GM21526 (cell line): ENCODE data around the gene KIF5C.

Experiments
- ATAC-seq: cut with Tn5 transposase; IDR thresholded peaks from one replicate; pipeline ENCODE4 v1.9.1; 2021; ENCODE audit warnings: moderate library complexity; ENCODE audit not compliant: unreplicated experiment, low FRiP score

KIF5C gene

GRCh38 chr2:149064365-149064841 lies 189.4 kb downstream of the KIF5C start:
- ATAC-seq, result no peak

- no peak for ATAC-seq
Measured at GRCh38 chr2:149064856-149065630, 190.0 kb downstream of the KIF5C start.

GRCh38 chr2:149068225-149068995 lies 193.4 kb downstream of the KIF5C start:
- no peak for ATAC-seq

- no peak for ATAC-seq
Measured at GRCh38 chr2:149068996-149069888, 194.2 kb downstream of the KIF5C start.

GRCh38 chr2:149070681-149071320 lies 195.8 kb downstream of the KIF5C start:
- ATAC-seq, result no peak

- no peak for ATAC-seq
Measured at GRCh38 chr2:149075105-149075504, 200.1 kb downstream of the KIF5C start.

GRCh38 chr2:149075853-149076252 lies 200.8 kb downstream of the KIF5C start:
- ATAC-seq, result no peak
